ENCODE measurements around the gene SLC2A11.
"Not testable (repeated sequence)": the region's sequence is repeated elsewhere in the genome, so short reads cannot be mapped to it uniquely, and the experiment has no call there.

The SLC2A11 gene

DNA sequence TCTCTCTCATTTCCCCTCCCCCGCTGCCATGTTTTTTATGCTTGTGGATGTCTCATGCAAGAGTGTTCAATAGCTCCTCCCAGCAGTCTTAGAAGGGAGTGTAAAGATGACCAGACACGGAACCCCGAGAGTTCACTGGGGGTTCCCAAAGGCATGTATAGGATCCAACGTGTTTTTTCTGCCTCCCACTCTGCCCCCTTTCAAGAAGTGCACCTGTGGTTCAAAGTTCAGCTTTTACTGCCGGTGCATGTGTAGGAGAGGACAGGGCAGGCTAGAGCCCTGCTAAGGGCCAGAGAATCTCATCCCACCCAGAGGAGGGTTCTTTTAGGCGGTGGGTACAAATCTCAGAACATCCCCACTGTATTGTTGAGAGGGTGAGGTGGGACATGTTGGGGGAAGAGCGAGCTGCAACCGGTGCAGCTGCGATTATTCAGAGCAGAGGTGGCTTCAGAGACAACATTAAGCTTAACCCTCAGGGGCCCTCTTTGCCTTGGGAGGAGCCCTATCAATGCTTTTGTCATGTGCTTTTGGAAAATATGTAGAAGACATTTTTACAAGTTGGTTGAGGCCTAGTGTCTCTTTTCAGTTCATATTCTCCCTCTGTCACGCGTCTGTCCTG is 51.0 kb downstream of the SLC2A11 start:
- no peak for DNase-seq (ENCODE audit: low spot score)

DNA sequence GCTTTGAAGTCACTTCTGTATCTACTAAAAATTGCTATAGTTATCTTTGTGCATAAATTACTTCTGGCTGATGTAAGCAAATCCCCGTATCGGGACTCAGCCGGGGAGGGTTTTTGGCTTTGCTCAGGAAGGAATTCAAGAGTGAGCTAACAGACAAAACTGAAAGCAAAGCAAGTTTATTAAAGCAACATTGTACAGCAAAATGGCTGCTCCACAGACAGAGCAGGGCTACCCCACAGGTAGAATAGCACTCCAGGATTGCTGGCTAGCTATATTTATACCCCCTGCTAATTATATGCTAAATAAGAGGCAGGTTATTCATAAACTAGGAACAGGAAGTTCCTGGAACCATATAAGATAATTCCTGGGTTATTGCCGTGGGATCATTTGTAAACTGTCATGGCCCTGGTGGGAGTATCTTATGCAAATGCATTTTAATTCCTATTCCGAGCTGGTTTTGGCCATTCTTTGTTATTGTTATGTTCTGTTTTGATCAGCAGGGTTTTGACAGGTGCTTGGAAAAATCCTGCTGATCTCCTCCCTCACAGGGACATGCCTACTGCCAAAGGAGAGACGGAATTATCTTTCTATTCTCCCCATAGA is 51.7 kb downstream of the SLC2A11 start:
- DNase-seq (ENCODE audit: low spot score), result no peak

DNA sequence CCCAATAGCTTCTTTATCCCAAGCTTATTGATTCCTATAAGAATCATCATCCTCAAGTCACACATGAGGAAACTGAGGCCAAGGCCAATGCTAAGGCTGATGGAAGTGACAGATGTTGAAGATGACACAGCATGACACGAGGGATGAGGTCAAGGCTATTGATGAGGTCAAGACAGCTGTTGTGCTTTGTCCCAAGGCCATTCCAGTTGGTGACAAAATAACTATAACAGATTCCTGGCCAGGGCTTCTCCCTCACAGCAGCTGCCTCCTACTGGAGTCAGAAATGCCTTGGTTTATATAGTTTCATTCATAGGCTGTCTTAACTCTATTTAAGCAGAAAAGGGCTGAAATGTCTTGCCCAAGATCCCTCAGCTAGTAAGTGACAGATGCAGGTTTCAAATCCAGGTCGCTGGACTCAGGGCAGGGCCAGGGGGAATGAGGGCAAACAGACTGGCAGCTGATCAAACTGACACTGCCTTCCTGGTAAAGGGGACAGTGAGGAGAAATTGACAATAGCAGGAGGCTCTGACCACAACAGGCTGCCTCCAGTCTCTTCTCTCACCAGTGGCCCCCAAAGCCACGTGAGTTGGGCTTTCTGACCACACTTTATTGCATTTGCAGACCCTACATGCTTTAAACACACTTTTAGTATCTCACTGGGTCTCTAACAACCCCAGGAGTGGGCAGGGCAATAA is 53.0 kb downstream of the SLC2A11 start:
- peak; percentile 29 for DNase-seq (ENCODE audit: low spot score)

DNA sequence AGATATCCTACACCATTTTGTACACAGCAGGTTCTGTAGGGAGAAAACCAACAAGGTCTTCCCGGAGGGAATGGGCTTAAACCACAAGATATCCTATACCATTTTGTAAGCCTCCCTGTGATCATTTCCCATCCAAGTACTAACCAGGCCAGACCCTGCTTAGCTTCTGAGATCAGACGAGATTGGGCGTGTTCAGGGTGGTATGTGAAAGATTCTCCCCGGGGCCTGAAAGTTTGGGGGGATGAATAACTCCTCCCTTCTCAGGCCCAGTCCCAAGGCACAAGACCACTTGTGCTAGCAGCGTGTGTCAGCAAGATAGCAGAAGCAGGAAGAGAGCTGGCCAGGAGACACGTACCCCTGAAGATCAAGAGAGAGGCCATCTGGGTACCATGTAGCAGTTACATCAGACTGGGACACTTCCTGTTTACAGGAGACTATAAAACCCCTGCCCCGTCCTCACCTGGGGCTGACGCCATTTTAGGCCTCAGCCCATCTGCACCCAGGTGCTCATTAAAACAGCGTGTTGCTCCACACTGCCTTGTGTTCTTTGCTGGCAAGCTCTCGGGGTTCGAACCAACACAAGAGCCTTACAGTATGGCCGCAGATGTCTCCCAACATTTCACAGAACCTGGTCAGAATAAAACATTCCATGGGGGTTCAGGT is 53.8 kb downstream of the SLC2A11 start:
- DNase-seq (ENCODE audit: low spot score), result no peak

DNA sequence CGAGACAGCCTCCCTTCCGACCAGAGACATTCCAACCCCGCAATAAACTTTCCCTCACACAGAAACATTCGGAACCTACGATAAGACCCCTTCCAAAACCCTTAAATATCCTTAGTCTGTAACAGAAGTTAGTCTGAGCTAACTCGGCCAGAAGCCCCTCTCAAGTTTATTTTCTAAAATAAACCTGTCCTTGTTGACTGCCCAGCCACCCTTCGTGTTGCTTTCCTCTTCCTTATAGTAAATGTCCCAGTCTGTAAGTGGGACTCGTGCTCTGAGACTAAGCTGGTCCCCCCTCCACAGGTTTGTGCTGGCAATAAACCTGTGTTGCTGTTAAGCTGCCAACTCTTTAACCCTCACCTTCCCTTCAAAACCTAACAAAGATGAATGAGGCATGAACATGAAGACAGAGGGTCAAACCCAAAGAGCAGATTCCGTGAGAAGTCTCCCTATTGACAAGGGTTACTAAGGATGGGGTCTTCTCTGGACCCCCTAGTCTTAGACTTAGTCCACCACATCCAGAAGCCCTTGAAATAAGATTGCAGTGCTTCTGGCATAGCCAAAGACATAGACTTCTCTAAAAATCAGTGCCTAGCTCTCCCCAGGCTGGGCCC is 54.7 kb downstream of the SLC2A11 start:
- DNase-seq (ENCODE audit: low spot score), result peak; percentile 18

DNA sequence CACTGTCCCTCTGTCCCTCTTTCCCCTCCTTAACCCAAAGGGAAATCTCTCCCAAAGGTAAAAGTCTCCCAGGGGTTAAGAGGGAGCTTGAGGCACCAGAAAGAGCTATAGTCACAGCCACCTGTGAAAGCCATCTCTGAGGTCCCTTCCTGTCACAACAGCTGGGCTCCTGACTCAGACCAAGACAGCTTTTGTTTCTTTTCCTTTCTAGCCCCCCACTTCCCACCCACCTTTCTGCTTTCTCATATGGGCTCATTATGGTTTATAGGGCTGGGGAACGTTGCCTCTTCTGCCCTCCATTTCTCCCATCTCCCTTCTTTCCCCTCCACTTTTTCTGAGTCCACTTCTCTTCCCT is 55.6 kb downstream of the SLC2A11 start:
- no peak for DNase-seq (ENCODE audit: low spot score)

DNA sequence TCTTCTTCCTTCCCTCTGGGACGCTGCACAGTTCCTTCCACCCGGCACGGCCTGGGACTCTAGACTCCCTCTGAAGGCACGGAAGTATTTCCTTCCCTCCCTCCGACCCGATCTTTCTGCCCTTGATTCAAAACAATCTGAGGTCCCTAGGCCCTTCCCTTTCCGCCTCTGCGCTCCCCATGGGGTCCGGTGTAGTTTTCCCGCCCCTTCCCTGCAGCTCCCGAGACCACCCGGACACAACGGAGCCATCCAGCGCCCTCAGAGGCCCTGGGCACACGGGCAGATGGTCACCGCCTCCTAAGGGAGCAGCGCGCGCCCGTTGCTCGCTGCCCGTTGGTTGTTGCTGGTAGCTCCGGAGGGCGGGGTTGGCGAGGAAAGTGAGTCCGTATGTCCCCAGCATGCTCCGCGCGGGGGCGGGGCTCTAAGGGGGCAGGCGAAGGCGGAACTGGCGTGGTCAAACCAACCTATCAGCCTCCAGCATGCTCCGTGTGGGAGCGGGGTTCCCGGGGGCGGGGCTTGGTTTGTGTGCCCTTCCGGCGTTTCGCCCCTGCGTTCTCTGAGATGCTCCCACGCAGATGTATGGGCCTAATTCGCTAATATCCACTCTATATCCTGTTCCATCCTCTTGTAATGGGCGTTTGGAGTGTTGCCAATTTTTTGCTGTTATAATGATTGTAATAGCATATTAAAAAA is 56.1 kb downstream of the SLC2A11 start:
- DNase-seq (ENCODE audit: low spot score), result peak; percentile 100

DNA sequence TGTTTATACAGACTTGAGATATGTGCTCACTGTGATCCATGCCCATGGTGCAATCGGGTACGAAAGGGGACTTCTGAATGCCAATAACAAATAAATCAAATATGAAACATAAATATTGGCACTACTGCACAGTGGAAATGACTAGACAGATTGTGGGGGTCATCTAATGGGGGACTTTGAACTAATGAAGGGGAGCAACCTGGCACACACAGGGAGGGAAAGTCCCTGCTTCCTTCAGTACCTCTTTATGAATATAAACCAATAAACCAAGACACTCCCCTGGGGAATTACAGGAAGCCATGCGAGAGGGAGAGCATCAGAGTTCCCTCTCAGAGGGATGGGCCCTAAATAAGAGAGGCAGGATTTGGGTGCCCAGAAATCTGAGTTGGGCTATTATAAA is 57.6 kb downstream of the SLC2A11 start:
- DNase-seq (ENCODE audit: low spot score), result peak; percentile 28

DNA sequence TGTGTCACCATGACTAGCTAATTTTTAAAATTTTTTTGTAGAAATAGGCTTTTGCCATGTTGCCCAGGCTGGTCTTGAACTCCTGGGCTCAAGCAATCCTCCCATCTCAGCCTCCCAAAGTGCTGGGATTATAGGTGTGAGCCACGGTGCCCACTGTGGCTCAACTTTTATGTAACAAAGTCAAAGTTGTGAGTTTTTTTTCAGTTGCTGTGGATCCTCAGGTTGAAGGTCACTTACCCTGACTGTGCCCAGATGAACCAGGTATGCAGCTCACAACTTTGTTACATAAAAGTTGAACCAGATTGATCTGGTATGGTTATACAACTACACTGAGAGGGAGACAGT is 62.6 kb downstream of the SLC2A11 start:
- DNase-seq (ENCODE audit: low spot score), result not testable (repeated sequence)

DNA sequence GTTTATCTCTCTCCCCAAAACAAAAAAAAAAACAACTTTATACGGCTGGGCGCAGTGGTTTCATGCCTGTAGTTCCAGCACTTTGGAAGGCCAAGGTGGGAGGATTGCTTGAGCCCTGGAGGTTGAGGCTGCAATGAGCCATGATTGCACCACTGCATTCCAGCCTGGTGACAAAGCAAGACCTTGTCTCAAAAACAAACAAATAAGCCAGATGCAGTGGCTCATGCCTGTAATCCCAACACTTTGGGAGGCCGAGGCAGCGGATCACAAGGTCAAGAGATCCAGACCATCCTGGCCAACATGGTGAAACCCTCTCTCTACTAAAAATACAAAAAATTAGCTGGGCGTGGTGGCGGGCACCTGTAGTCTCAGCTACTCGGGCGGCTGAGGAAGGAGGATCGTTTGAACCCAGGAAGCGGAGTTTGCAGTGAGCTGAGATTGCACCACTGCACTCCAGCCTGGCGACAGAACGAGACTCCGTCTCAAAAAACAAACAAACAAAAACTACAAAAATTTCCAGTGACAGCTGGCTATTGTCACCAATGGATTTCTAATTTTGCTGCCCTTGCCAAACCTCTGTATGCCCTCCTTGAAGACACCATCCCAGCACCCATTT is 64.0 kb downstream of the SLC2A11 start:
- not testable (repeated sequence) for DNase-seq (ENCODE audit: low spot score)

DNA sequence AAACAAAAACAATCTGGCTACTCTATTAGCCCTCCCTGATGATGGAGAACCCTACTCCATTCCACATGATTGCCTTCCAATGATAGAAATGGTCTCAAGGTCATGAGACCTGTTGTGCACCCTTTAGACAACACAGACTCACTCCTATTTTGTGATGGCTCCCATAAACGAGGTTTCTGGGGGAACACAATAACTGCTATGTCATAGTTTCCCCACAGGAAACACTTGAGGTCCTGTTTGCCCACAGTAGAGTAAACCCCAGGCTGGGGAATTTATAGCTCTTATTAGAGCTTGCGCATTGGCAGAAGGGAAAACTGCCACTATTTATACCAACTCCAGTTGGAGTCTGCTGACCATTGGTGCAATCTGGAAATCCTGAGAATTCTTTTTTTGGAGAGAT is 65.2 kb downstream of the SLC2A11 start:
- DNase-seq (ENCODE audit: low spot score), result no peak

DNA sequence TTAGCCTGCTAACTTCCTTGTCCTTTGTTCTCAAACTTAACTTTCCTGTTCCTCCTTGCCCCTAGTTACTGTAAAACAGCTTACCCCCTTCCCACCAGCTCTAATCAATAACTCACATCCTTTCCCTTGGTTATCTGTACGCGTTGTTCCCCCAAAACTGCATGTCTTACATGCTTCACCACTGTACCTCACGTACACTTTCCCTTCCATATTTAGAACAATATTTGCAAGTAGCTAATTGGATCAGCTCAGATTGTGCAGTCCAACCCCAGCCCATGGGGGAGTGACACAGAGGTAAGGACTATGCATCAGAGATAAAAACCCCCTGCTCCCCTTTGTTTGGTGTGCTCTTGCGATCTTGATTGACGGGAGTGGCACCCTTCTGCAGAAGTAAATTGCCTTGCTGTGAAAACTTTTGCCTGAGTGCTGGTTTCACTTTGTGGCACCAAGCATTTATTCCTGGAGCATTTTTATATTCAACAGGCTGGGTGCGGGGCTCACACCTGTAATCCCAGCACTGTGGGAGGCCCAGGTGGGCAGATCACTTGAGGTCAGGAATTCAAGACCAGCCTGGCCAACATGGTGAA is 67.4 kb downstream of the SLC2A11 start:
- no peak for DNase-seq (ENCODE audit: low spot score)

DNA sequence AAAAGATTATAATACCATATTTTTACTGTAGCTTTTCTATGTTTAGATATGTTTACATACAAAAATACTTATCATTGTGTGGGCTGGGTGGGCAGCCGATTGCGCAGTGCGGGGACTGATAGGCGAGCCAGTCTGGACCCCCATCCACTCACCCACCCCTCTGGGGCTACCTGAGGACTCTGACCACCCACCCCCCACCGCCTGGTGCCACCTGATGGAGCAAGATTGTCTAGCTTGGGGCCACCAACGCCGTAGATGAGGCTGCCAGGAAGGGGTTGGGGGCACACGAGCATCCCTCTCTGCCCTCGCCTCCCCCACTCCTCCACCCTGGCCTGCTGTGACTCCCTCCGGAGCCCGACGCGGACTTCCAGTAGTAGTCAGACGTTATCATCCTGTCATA is 68.9 kb downstream of the SLC2A11 start:
- no peak for DNase-seq (ENCODE audit: low spot score)
